ENCODE measurements around the gene MGAT4C.

- TF ChIP-seq CTCF (IDR thresholded peaks at IDR 0.05) (no peak), EZH2 (IDR thresholded peaks at IDR 0.05) (no peak), EZH2phosphoT487 (IDR thresholded peaks at IDR 0.05) (no peak)
Observed at GRCh38 chr12:86148612-86149011, 107.6 kb downstream of the MGAT4C start.
